ENCODE results near the gene TAX1BP1. TPM values are rescaled to one million over a fixed set of nuclear protein-coding genes. Genes with fewer than 3 reads are reported as not detected.

Gene TAX1BP1
- total and polyA plus RNA-seq, 2 experiments from 2014 or later = 56.5 to 87.9 TPM

GRCh38 chr7:27697861-27698430 lies 42.0 kb upstream of the TAX1BP1 start:
- no peaks in the 10 kb centered on the region for H3K9me2 ChIP-seq (ENCODE audit: insufficient read depth)
- DNase-seq (ENCODE audit: low spot score) (no peak), ATAC-seq (no peak)
- no peak for TF ChIP-seq CREB1 (CRISPR knock-in tag; IDR thresholded peaks at IDR 0.05; ENCODE audit: low read depth)
- TF ChIP-seq EZH2 (IDR thresholded peaks at IDR 0.05; ENCODE audit: low read depth, unreplicated experiment) = no peak
- TF ChIP-seq NANOG (IDR thresholded peaks at IDR 0.05; ENCODE audit: borderline replicate concordance) = no peak
- TF ChIP-seq POLR2AphosphoS5 (IDR thresholded peaks at IDR 0.05; ENCODE audit: low read depth) = no peak
- TF ChIP-seq STAT1 (IDR thresholded peaks at IDR 0.05; ENCODE audit: unreplicated experiment) = no peak
- no peak for TF ChIP-seq REST (IDR thresholded peaks at IDR 0.05; ENCODE audit: unreplicated experiment)
- TF ChIP-seq CTCF (conservative IDR thresholded peaks at IDR 0.05; ENCODE audit: low read depth in 2 of 2) = no peak
- no peak for TF ChIP-seq JUNB (IDR thresholded peaks at IDR 0.05; ENCODE audit: unreplicated experiment)
- peak overlapping the region; percentile 24; the same call in 1 of the 2 replicates for H2AFZ ChIP-seq
- Mint-ChIP-seq H3K4me1 (peaks cover 3% of the 10 kb centered on the region; the same call in 2 of the 3 replicates), H3K4me3 (no peak overlapping the region), H3K9me3 (no peaks in the 10 kb centered on the region), H3K27me3 (ENCODE audit: insufficient read depth, low read depth, poor library complexity) (peaks cover 2% of the 10 kb centered on the region), H3K36me3 (ENCODE audit: low read depth) (no peaks in the 10 kb centered on the region), H3K27ac (no peak overlapping the region)
- H3K79me2 ChIP-seq (replicated peaks; ENCODE audit: insufficient read depth) = no peaks in the 10 kb centered on the region
- no peak overlapping the region for H3K4me3 ChIP-seq
- H3F3A ChIP-seq (replicated peaks; ENCODE audit: low read depth) = no peaks in the 10 kb centered on the region
- H3K36me3 ChIP-seq (ENCODE audit: insufficient read depth) = no peaks in the 10 kb centered on the region
- no peaks in the 10 kb centered on the region for H4K20me1 ChIP-seq (replicated peaks; ENCODE audit: insufficient read depth)
- no peaks in the 10 kb centered on the region for H3K4me1 ChIP-seq (ENCODE audit: insufficient read depth)
- no peak overlapping the region for H3K27ac ChIP-seq (ENCODE audit: low read depth)
- H3K4me2 ChIP-seq = no peak overlapping the region
- no peaks in the 10 kb centered on the region for H3K27me3 ChIP-seq (ENCODE audit: insufficient read depth)

- Histone ChIP-seq H3K27me3 (ENCODE audit: insufficient read depth) (no peaks in the 10 kb centered on the region), H3K27ac (ENCODE audit: low read depth) (no peak overlapping the region), H3K4me1 (ENCODE audit: insufficient read depth) (no peaks in the 10 kb centered on the region), H3F3A (replicated peaks; ENCODE audit: low read depth) (no peaks in the 10 kb centered on the region), H4K20me1 (replicated peaks; ENCODE audit: insufficient read depth) (no peaks in the 10 kb centered on the region), H3K9me2 (ENCODE audit: insufficient read depth) (no peaks in the 10 kb centered on the region), H3K4me3 (no peak overlapping the region), H3K36me3 (ENCODE audit: insufficient read depth) (no peaks in the 10 kb centered on the region), H3K4me2 (no peak overlapping the region), H3K79me2 (replicated peaks; ENCODE audit: insufficient read depth) (no peaks in the 10 kb centered on the region), H2AFZ (no peak overlapping the region)
- no peak overlapping the region for H3K27ac Mint-ChIP-seq
- no peak for ATAC-seq
- peaks cover 2% of the 10 kb centered on the region for H3K27me3 Mint-ChIP-seq (ENCODE audit: insufficient read depth, low read depth, poor library complexity)
- no peaks in the 10 kb centered on the region for H3K4me1 Mint-ChIP-seq
- DNase-seq (ENCODE audit: low spot score) = no peak
- H3K4me3 Mint-ChIP-seq = no peak overlapping the region
- H3K36me3 Mint-ChIP-seq (ENCODE audit: low read depth) = no peaks in the 10 kb centered on the region
- H3K9me3 Mint-ChIP-seq = no peaks in the 10 kb centered on the region
- TF ChIP-seq NANOG (IDR thresholded peaks at IDR 0.05; ENCODE audit: borderline replicate concordance) = no peak
- no peak for TF ChIP-seq STAT1 (IDR thresholded peaks at IDR 0.05; ENCODE audit: unreplicated experiment)
- no peak for TF ChIP-seq CTCF (conservative IDR thresholded peaks at IDR 0.05; ENCODE audit: low read depth in 2 of 2)
- TF ChIP-seq ZNF331 (CRISPR knock-in tag; IDR thresholded peaks at IDR 0.05; ENCODE audit: low read depth) = no peak
Measured at GRCh38 chr7:27699751-27700150, 40.2 kb upstream of the TAX1BP1 start.
